H9 (cell line): ENCODE measurements around the gene BLTP3A. TPM values are rescaled to one million over a fixed set of nuclear protein-coding genes. Genes with fewer than 3 reads are reported as not detected.

ENCODE experiments used
- DNase-seq: peaks from one replicate; pipeline ENCODE4 v3.0.0-alpha.2; 2017
- H2AFZ ChIP-seq: one replicate; pipeline ENCODE4 v1.6.1; 2013; ENCODE audit warnings: mild to moderate bottlenecking, low read length, control low read depth, moderate library complexity
- H2AK5ac ChIP-seq: 2 replicates; pipeline ENCODE4 v1.6.1; 2013; ENCODE audit warnings: low read length, control low read depth, mixed read lengths; ENCODE audit not compliant: insufficient read length
- H2BK120ac ChIP-seq: one replicate; pipeline ENCODE4 v1.6.1; 2013; ENCODE audit warnings: low read depth, mild to moderate bottlenecking, low read length, control low read depth, inconsistent platforms; ENCODE audit not compliant: poor library complexity, severe bottlenecking
- H2BK12ac ChIP-seq: 2 replicates; pipeline ENCODE4 v1.6.1; 2013; ENCODE audit warnings: low read length, control low read depth, mixed read lengths, low read depth; ENCODE audit not compliant: insufficient read length
- H2BK15ac ChIP-seq: 2 replicates; pipeline ENCODE4 v1.6.1; 2013; ENCODE audit warnings: low read depth, low read length, control low read depth
- H2BK20ac ChIP-seq: one replicate; pipeline ENCODE4 v1.6.1; 2013; ENCODE audit warnings: low read depth, mild to moderate bottlenecking, low read length, control low read depth, inconsistent platforms; ENCODE audit not compliant: poor library complexity, severe bottlenecking
- H2BK5ac ChIP-seq: 2 replicates; pipeline ENCODE4 v1.6.1; 2013; ENCODE audit warnings: low read length, control low read depth, mixed read lengths; ENCODE audit not compliant: insufficient read length
- H3K14ac ChIP-seq: 2 replicates; pipeline ENCODE4 v1.6.1; 2013; ENCODE audit warnings: low read length, control low read depth; ENCODE audit not compliant: insufficient read depth
- H3K18ac ChIP-seq: 2 replicates; pipeline ENCODE4 v1.6.1; 2013; ENCODE audit warnings: low read depth, mild to moderate bottlenecking, mixed read lengths, low read length, control low read depth; ENCODE audit not compliant: insufficient read length
- H3K23ac ChIP-seq: 2 replicates; pipeline ENCODE4 v1.6.1; 2013; ENCODE audit warnings: low read length, control low read depth, mixed read lengths, low read depth; ENCODE audit not compliant: insufficient read length
- H3K23me2 ChIP-seq: 2 replicates; pipeline ENCODE4 v1.6.1; 2013; ENCODE audit warnings: low read depth, mild to moderate bottlenecking, mixed read lengths, low read length, control low read depth; ENCODE audit not compliant: insufficient read length, poor library complexity, severe bottlenecking
- H3K27ac ChIP-seq: 2 replicates; pipeline ENCODE4 v1.5.1; 2013; ENCODE audit warnings: low read length, control low read depth, mixed read lengths, low read depth; ENCODE audit not compliant: insufficient read length
- H3K27me3 ChIP-seq: 2 replicates; pipeline ENCODE4 v1.6.1; 2013; ENCODE audit warnings: low read length, control low read depth, inconsistent platforms; ENCODE audit not compliant: insufficient read depth
- H3K4ac ChIP-seq: 2 replicates; pipeline ENCODE4 v1.6.1; 2013; ENCODE audit warnings: low read depth, mild to moderate bottlenecking, control low read depth, inconsistent platforms, low read length, moderate library complexity
- H3K4me1 ChIP-seq: 2 replicates; pipeline ENCODE4 v1.6.1; 2013; ENCODE audit warnings: low read length, control low read depth, inconsistent platforms; ENCODE audit not compliant: insufficient read depth
- H3K4me2 ChIP-seq: 2 replicates; pipeline ENCODE4 v1.6.1; 2013; ENCODE audit warnings: low read length, control low read depth, mixed read lengths; ENCODE audit not compliant: insufficient read length, insufficient read depth
- H3K56ac ChIP-seq: 2 replicates; pipeline ENCODE4 v1.6.1; 2013; ENCODE audit warnings: low read depth, mild to moderate bottlenecking, mixed read lengths, low read length, control low read depth; ENCODE audit not compliant: insufficient read length
- H3K79me1 ChIP-seq: 2 replicates; pipeline ENCODE4 v1.6.1; 2013; ENCODE audit warnings: low read depth, mild to moderate bottlenecking, moderate library complexity, low read length, control low read depth, inconsistent platforms; ENCODE audit not compliant: insufficient read depth, poor library complexity, severe bottlenecking
- H3K79me2 ChIP-seq: 2 replicates; pipeline ENCODE4 v1.6.1; 2013; ENCODE audit warnings: low read length, control low read depth, inconsistent platforms; ENCODE audit not compliant: insufficient read depth
- H3K9ac ChIP-seq: 2 replicates; pipeline ENCODE4 v1.6.1; 2013; ENCODE audit warnings: low read length, control low read depth, mixed read lengths; ENCODE audit not compliant: insufficient read length; ENCODE audit errors: extremely low read depth
- H3K9me3 ChIP-seq: one replicate; pipeline ENCODE4 v1.6.1; 2013; ENCODE audit warnings: low read depth, low read length, inconsistent platforms; ENCODE audit not compliant: control insufficient read depth
- H3T11ph ChIP-seq: one replicate; pipeline ENCODE4 v1.6.1; 2013; ENCODE audit warnings: mild to moderate bottlenecking, low read length, control low read depth, inconsistent platforms
- H4K20me1 ChIP-seq: one replicate; pipeline ENCODE4 v1.6.1; 2013; ENCODE audit not compliant: control insufficient read depth, insufficient read length, insufficient read depth
- H4K5ac ChIP-seq: 2 replicates; pipeline ENCODE4 v1.6.1; 2013; ENCODE audit warnings: low read depth, mild to moderate bottlenecking, mixed read lengths, low read length, control low read depth; ENCODE audit not compliant: insufficient read length
- H4K8ac ChIP-seq: replicated peaks from 2 replicates; pipeline ENCODE4 v1.6.1; 2013; ENCODE audit warnings: low read length, control low read depth, mixed read lengths, low read depth; ENCODE audit not compliant: insufficient read length
- H4K91ac ChIP-seq: 2 replicates; pipeline ENCODE4 v1.6.1; 2013; ENCODE audit warnings: low read depth, mild to moderate bottlenecking, moderate library complexity, mixed read lengths, low read length, control low read depth; ENCODE audit not compliant: insufficient read length
- H3K27ac Mint-ChIP-seq, 3 experiments: 2 replicates in 2 of 3; 3 replicates in 1 of 3; pipeline ENCODE4 v1.8.0; 2020 to 2021; ENCODE audit warnings: mixed read lengths in 3 of 3, mild to moderate bottlenecking in 1 of 3, moderate library complexity in 1 of 3
- H3K27me3 Mint-ChIP-seq: 2 replicates; pipeline ENCODE4 v1.8.0; 2021; ENCODE audit warnings: low read depth, mild to moderate bottlenecking, moderate library complexity, mixed read lengths
- H3K36me3 Mint-ChIP-seq, 3 experiments: 2 replicates in 2 of 3; 3 replicates in 1 of 3; pipeline ENCODE4 v1.8.0; 2020 to 2021; ENCODE audit warnings: low read depth in 3 of 3, mixed read lengths in 3 of 3; ENCODE audit not compliant: insufficient read depth in 1 of 3
- H3K4me1 Mint-ChIP-seq, 2 experiments: 2 replicates each; pipeline ENCODE4 v1.8.0; 2020; ENCODE audit warnings: mixed read lengths in 2 of 2
- H3K4me3 Mint-ChIP-seq, 2 experiments: 2 replicates in 1 of 2; 3 replicates in 1 of 2; pipeline ENCODE4 v1.8.0; 2020 to 2021; ENCODE audit warnings: mild to moderate bottlenecking in 2 of 2, mixed read lengths in 2 of 2, moderate library complexity in 1 of 2
- H3K9me3 Mint-ChIP-seq, 2 experiments: 2 replicates in 1 of 2; 3 replicates in 1 of 2; pipeline ENCODE4 v1.8.0; 2020; ENCODE audit warnings: mild to moderate bottlenecking in 2 of 2, mixed read lengths in 2 of 2, moderate library complexity in 1 of 2
- WGBS: extraction: QIAGEN DNeasy Blood & Tissue Kit; methylation state at CpG from one replicate; pipeline ENCODE4 v1.1.7; 2013; ENCODE audit warnings: missing lambda C conversion rate, low lambda C conversion rate, mixed read lengths; ENCODE audit not compliant: insufficient read length; ENCODE audit errors: extremely low coverage; 5-methylcytosine and 5-hydroxymethylcytosine counted together
- total RNA-seq: library from RNA; stranded (reverse); gene quantifications from 2 replicates; pipeline ENCODE4 v1.2.1, GENCODE V29; 2021
- TF ChIP-seq, protein P1 (sequence below): fragments of 200-600 bp; sonication (generic); conservative IDR thresholded peaks from 3 replicates; pipeline ENCODE4 v1.8.0; 2021; ENCODE audit warnings: antibody characterized with exemption, mild to moderate bottlenecking

The BLTP3A gene
- total RNA-seq, 1 experiment from 2014 or later = 17.8 TPM

DNA sequence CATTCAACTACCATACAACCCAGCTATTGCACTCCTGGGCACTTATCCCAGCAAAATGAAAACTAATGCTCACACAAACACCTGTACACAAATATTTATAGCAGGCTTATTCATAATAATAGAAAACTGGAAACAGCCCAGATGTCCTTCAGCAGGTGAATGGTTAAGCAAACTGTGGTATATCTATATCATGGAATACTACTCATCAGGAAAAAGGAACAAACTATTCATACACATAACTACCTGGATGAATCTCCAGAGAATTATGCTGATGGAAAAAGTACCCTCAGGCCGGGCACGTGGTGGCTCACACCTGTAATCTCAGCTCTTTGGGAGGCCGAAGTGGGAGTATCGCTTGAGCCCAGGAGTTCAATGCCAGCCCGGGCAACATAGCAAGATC, 3.8 kb upstream of the BLTP3A start:
- H3K9me3 ChIP-seq = no peaks in the 10 kb centered on the region
- H3K27ac Mint-ChIP-seq = no peak overlapping the region
- TF ChIP-seq, protein P1, sequence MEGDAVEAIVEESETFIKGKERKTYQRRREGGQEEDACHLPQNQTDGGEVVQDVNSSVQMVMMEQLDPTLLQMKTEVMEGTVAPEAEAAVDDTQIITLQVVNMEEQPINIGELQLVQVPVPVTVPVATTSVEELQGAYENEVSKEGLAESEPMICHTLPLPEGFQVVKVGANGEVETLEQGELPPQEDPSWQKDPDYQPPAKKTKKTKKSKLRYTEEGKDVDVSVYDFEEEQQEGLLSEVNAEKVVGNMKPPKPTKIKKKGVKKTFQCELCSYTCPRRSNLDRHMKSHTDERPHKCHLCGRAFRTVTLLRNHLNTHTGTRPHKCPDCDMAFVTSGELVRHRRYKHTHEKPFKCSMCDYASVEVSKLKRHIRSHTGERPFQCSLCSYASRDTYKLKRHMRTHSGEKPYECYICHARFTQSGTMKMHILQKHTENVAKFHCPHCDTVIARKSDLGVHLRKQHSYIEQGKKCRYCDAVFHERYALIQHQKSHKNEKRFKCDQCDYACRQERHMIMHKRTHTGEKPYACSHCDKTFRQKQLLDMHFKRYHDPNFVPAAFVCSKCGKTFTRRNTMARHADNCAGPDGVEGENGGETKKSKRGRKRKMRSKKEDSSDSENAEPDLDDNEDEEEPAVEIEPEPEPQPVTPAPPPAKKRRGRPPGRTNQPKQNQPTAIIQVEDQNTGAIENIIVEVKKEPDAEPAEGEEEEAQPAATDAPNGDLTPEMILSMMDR = no peak

More for the DNA sequence above, 3.8 kb upstream of the BLTP3A start:
- H3K23ac ChIP-seq = no peak overlapping the region
- no peak overlapping the region for H2BK12ac ChIP-seq
- no peak overlapping the region for H4K91ac ChIP-seq
- Mint-ChIP-seq H3K27me3 (no peaks in the 10 kb centered on the region), H3K4me1 (peaks cover 9 to 17% of the 10 kb centered on the region in 2 experiments), H3K4me3 (no peak overlapping the region), H3K36me3 (peaks cover 0 to 3% (median 0%) of the 10 kb centered on the region in 3 experiments; a peak in 2 of 7 replicates), H3K9me3 (peaks cover 8 to 9% of the 10 kb centered on the region in 2 experiments; a peak in 4 of 5 replicates)
- peaks cover 15% of the 10 kb centered on the region for H3K23me2 ChIP-seq
- no CpG with 5 or more reads among the region's 5 CpGs for WGBS
- H2BK5ac ChIP-seq = no peak overlapping the region
- no peaks in the 10 kb centered on the region for H3K4me1 ChIP-seq
- H2BK15ac ChIP-seq = no peak overlapping the region
- no peak overlapping the region for H2AK5ac ChIP-seq
- no peaks in the 10 kb centered on the region for H3K27me3 ChIP-seq
- no peak overlapping the region for H2BK20ac ChIP-seq
- no peak overlapping the region for H3K9ac ChIP-seq
- no peaks in the 10 kb centered on the region for H3K79me1 ChIP-seq
- no peaks in the 10 kb centered on the region for H4K20me1 ChIP-seq
- H3K14ac ChIP-seq = no peak overlapping the region
- no peak overlapping the region for H4K5ac ChIP-seq
- no peak overlapping the region for H2AFZ ChIP-seq
- no peak overlapping the region for H2BK120ac ChIP-seq
- H4K8ac ChIP-seq = no peak overlapping the region
- no peak overlapping the region for H3K4me2 ChIP-seq
- no peak overlapping the region for H3T11ph ChIP-seq
- no peak overlapping the region for H3K27ac ChIP-seq
- no peak overlapping the region for H3K4ac ChIP-seq
- DNase-seq = no peak
- no peaks in the 10 kb centered on the region; the same call in 1 of the 2 replicates for H3K79me2 ChIP-seq
- H3K18ac ChIP-seq = no peak overlapping the region
- no peak overlapping the region for H3K56ac ChIP-seq
